K562 (cell line): ENCODE results near the gene ZNHIT2. TPM values are rescaled to one million over a fixed set of nuclear protein-coding genes. Genes with fewer than 3 reads are reported as not detected.

Source experiments
- FOXJ2 ChIP-seq: fragments of 200-800 bp; sonication (Bioruptor generic); IDR thresholded peaks from 2 replicates; pipeline ENCODE4 v1.6.1; 2016; ENCODE audit warnings: missing genetic modification characterization, missing compliant biosample characterization
- GABPA ChIP-seq: fragments of 200-800 bp; sonication (Bioruptor generic); conservative IDR thresholded peaks from 2 replicates; pipeline ENCODE4 v1.6.1; 2016; ENCODE audit warnings: low read depth, missing genetic modification characterization, missing compliant biosample characterization
- HMGN3 ChIP-seq: IDR thresholded peaks from 2 replicates; pipeline ENCODE4 v1.6.1; 2011; ENCODE audit warnings: borderline replicate concordance, low read depth, mild to moderate bottlenecking, mixed read lengths, low read length; ENCODE audit not compliant: insufficient read length; ENCODE audit errors: extremely low read depth
- MAZ ChIP-seq, 2 experiments: fragments of 450-650 bp in 1 of 2; sonication (generic) in 1 of 2; formaldehyde crosslinking; IDR thresholded peaks in 1 of 2; conservative IDR thresholded peaks in 1 of 2; 2 replicates each; pipeline versions ENCODE4 v1.4.0 to v1.5.0; 2020; ENCODE audit warnings: mild to moderate bottlenecking in 1 of 2, missing genetic modification reagents in 1 of 2
- MYBL2 ChIP-seq, 2 experiments: fragments of 450-650 bp in 1 of 2; sonication (generic) in 1 of 2; formaldehyde crosslinking in 1 of 2; IDR thresholded peaks; 2 replicates each; pipeline versions ENCODE4 v1.6.1 to v1.8.1; 2017 to 2022; ENCODE audit warnings: borderline replicate concordance in 1 of 2, inconsistent platforms in 1 of 2, low read depth in 1 of 2, mild to moderate bottlenecking in 1 of 2, missing genetic modification reagents in 1 of 2, moderate library complexity in 1 of 2
- NBN ChIP-seq: fragments of 450-650 bp; IDR thresholded peaks from 2 replicates; pipeline ENCODE4 v1.6.1; 2016; ENCODE audit warnings: low read depth, mild to moderate bottlenecking
- NFE2 ChIP-seq: IDR thresholded peaks from 2 replicates; pipeline ENCODE4 v1.6.1; 2014; ENCODE audit warnings: antibody characterized with exemption, low read depth
- PURB ChIP-seq: sonication (generic); formaldehyde crosslinking; IDR thresholded peaks from 2 replicates; pipeline ENCODE4 v1.9.0; 2021; ENCODE audit warnings: low read depth, mild to moderate bottlenecking, missing genetic modification reagents
- RHOXF2B ChIP-seq: fragments of 250-450 bp; sonication (Bioruptor Pico); conservative IDR thresholded peaks from 2 replicates; pipeline ENCODE4 v1.5.1; 2021
- SNIP1 ChIP-seq: fragments of 450-650 bp; IDR thresholded peaks from 2 replicates; pipeline ENCODE4 v1.7.1; 2017; ENCODE audit warnings: low read depth, mild to moderate bottlenecking
- SOX6 ChIP-seq: fragments of 450-650 bp; IDR thresholded peaks from 2 replicates; pipeline ENCODE4 v1.6.1; 2014; ENCODE audit warnings: mild to moderate bottlenecking
- ZBTB8A ChIP-seq: fragments of 450-650 bp; IDR thresholded peaks from 2 replicates; pipeline ENCODE4 v1.6.1; 2018; ENCODE audit warnings: mild to moderate bottlenecking, moderate library complexity; ENCODE audit not compliant: partially characterized antibody
- ZNF143 ChIP-seq: sonication (generic); formaldehyde crosslinking; IDR thresholded peaks from 2 replicates; pipeline ENCODE4 v1.9.0; 2022; ENCODE audit warnings: mild to moderate bottlenecking, missing genetic modification reagents
- ZNF354B ChIP-seq: fragments of 250-450 bp; sonication (Bioruptor Pico); IDR thresholded peaks from 2 replicates; pipeline ENCODE4 v1.4.0; 2020
- ZNF408 ChIP-seq: fragments of 250-450 bp; sonication (Bioruptor Pico); IDR thresholded peaks from 2 replicates; pipeline ENCODE4 v1.4.0; 2020; ENCODE audit warnings: low read depth, mild to moderate bottlenecking, moderate library complexity
- polyA plus RNA-seq, 8 experiments: library from polyadenylated mRNA; depleted of rRNA in 4 of 8; stranded (reverse) in 5 of 8; unstranded in 3 of 8; fragments of >200 nt; fragmentation: Nextera tagmentation in 2 of 8; fragmentation: Illumina TruSeq in 1 of 8; extraction: Ambion mirVana in 2 of 8; extraction: Trizol in 1 of 8; gene quantifications; 2 replicates each; pipeline versions ENCODE4 v1.2.1 to v1.2.3, GENCODE V29; 2011 to 2014; ENCODE audit warnings: inconsistent platforms in 1 of 8, missing spikeins in 1 of 8
- total RNA-seq, 7 experiments: library from RNA; depleted of rRNA in 6 of 7; stranded (reverse); fragments of >200 nt in 6 of 7; fragmentation: Illumina TruSeq in 2 of 7; extraction: Trizol in 2 of 7; gene quantifications; 2 replicates each; pipeline versions ENCODE4 v1.2.1 to v1.2.3, GENCODE V29; 2011 to 2021; ENCODE audit warnings: low replicate concordance in 1 of 7
- TF ChIP-seq, protein P1 (sequence below): fragments of 250-450 bp; sonication (Bioruptor Pico); IDR thresholded peaks from 2 replicates; pipeline ENCODE4 v1.4.0; 2020
- TF ChIP-seq, protein P2 (sequence below): fragments of 250-450 bp; sonication (Bioruptor Pico); IDR thresholded peaks from 2 replicates; pipeline ENCODE4 v1.8.0; 2021; ENCODE audit warnings: mild to moderate bottlenecking, moderate library complexity
- TF ChIP-seq, protein P3 (sequence below): fragments of 250-450 bp; sonication (Bioruptor Pico); IDR thresholded peaks from 2 replicates; pipeline ENCODE4 v1.5.0; 2022; ENCODE audit warnings: mild to moderate bottlenecking
- TF ChIP-seq, protein P4 (sequence below): fragments of 250-450 bp; sonication (Bioruptor Pico); IDR thresholded peaks from 2 replicates; pipeline ENCODE4 v1.8.0; 2021; ENCODE audit warnings: moderate library complexity, mild to moderate bottlenecking, inconsistent platforms

The ZNHIT2 gene
- total and polyA plus RNA-seq, 9 of the 15 experiments (the other 6 are each of a cell fraction or from before 2014, with no cell fraction given) = 0.08 to 39.0 (median 2.5) TPM

DNA sequence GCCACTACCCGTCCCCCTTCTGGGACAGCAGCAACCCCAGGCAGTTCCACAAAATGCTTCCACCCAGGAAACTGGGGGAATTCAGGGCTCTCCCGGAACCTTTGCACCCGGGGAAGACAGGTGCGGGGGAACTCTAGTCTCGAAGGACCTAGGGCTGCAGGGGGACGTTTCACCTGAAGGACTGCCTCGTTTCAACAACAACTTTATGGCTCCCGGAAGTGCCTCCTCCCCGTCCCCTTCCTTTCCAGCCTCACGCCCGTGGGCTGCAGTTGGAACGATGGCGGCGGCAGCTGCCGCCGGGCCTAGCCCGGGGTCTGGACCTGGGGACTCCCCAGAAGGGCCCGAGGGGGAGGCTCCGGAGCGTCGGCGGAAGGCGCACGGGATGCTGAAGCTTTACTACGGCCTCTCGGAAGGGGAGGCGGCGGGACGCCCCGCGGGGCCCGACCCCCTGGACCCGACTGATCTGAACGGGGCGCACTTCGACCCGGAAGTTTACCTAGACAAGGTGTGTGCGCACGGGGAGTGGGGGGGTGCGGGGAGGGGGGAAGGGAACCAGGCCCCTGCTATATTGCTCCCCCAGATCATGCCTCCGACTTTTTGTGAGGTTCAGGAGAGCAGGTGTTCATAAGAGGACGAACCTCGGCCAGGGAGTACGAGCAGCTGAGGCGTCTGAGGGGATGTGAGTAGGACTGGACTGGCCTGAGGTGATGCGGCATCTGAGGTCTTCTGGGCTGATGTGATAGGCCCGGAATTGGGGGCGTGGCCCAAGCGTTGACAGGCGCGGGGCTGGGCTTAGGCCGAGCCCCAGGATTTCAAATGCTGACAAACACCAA is 21.3 kb downstream of the ZNHIT2 start, which contains the start of gene VPS51 (continued):
- TF ChIP-seq ZBTB8A (no peak), GABPA (tag) (peak; percentile 99), RHOXF2B (CRISPR knock-in tag) (0 out of 2 replicates have a peak, but pooled peaks have one; percentile 47), PURB (CRISPR knock-in tag) (no peak), SNIP1 (no peak; the same call in 1 of the 2 replicates), NFE2 (peak; percentile 52; the same call in 1 of the 2 replicates), NBN (peak; percentile 51; the same call in 1 of the 2 replicates), SOX6 (peak; percentile 70), ZNF143 (peak; percentile 31; the same call in 1 of the 2 replicates), MAZ (CRISPR knock-in tag; conservative IDR thresholded peaks at IDR 0.05 in 1 of 2, IDR thresholded peaks at IDR 0.05 in 1 of 2) (peak; percentile 89 to 94), MYBL2 (IDR thresholded peaks at IDR 0.05; ENCODE audit: low read depth) (no peak), MYBL2 (CRISPR knock-in tag; IDR thresholded peaks at IDR 0.05; ENCODE audit: borderline replicate concordance) (no peak), HMGN3 (peak; percentile 71), ZNF354B (peak; percentile 43; the same call in 1 of the 2 replicates), FOXJ2 (peak; percentile 54; the same call in 1 of the 2 replicates), ZNF408 (CRISPR knock-in tag) (no peak; the same call in 1 of the 2 replicates)
- TF ChIP-seq, protein P1, sequence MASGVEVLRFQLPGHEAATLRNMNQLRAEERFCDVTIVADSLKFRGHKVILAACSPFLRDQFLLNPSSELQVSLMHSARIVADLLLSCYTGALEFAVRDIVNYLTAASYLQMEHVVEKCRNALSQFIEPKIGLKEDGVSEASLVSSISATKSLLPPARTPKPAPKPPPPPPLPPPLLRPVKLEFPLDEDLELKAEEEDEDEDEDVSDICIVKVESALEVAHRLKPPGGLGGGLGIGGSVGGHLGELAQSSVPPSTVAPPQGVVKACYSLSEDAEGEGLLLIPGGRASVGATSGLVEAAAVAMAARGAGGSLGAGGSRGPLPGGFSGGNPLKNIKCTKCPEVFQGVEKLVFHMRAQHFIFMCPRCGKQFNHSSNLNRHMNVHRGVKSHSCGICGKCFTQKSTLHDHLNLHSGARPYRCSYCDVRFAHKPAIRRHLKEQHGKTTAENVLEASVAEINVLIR = peak; percentile 49; the same call in 1 of the 2 replicates
- TF ChIP-seq, protein P2, sequence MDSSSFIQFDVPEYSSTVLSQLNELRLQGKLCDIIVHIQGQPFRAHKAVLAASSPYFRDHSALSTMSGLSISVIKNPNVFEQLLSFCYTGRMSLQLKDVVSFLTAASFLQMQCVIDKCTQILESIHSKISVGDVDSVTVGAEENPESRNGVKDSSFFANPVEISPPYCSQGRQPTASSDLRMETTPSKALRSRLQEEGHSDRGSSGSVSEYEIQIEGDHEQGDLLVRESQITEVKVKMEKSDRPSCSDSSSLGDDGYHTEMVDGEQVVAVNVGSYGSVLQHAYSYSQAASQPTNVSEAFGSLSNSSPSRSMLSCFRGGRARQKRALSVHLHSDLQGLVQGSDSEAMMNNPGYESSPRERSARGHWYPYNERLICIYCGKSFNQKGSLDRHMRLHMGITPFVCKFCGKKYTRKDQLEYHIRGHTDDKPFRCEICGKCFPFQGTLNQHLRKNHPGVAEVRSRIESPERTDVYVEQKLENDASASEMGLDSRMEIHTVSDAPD (CRISPR knock-in tag) = no peak
- TF ChIP-seq, protein P3, sequence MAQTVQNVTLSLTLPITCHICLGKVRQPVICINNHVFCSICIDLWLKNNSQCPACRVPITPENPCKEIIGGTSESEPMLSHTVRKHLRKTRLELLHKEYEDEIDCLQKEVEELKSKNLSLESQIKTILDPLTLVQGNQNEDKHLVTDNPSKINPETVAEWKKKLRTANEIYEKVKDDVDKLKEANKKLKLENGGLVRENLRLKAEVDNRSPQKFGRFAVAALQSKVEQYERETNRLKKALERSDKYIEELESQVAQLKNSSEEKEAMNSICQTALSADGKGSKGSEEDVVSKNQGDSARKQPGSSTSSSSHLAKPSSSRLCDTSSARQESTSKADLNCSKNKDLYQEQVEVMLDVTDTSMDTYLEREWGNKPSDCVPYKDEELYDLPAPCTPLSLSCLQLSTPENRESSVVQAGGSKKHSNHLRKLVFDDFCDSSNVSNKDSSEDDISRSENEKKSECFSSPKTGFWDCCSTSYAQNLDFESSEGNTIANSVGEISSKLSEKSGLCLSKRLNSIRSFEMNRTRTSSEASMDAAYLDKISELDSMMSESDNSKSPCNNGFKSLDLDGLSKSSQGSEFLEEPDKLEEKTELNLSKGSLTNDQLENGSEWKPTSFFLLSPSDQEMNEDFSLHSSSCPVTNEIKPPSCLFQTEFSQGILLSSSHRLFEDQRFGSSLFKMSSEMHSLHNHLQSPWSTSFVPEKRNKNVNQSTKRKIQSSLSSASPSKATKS = no peak
- TF ChIP-seq, protein P4, sequence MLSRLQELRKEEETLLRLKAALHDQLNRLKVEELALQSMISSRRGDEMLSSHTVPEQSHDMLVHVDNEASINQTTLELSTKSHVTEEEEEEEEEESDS = no peak
